NCI-H446 treated with DMSO at 0.1 percent for 48 hours (cell line): ENCODE measurements around the gene ORAI3.
A peak's percentile ranks its signal among the peaks of the same experiment; 100 is the strongest.

Experiments
- DNase-seq: peaks from one replicate; lab custom pipeline; 2025; lab: John Stamatoyannopoulos, UW

Gene ORAI3

GRCh38 chr16:30948667-30949649, at the start of gene ORAI3:
Gene ORAI3, plus strand, starts transcription at chr16:30949068. Its CDS starts 222 bp downstream, at chr16:30949290.
- DNase-seq, result no peak

- no peak for DNase-seq
These were observed 49.1 kb upstream of the ORAI3 start for GRCh38 chr16:30899794-30900193.

GRCh38 chr16:30900588-30900987, 48.3 kb upstream of the ORAI3 start:
- DNase-seq, result no peak

GRCh38 chr16:30901201-30902028, 47.5 kb upstream of the ORAI3 start:
- no peak for DNase-seq

- no peak for DNase-seq
These were observed 46.6 kb upstream of the ORAI3 start for GRCh38 chr16:30902029-30902972.

GRCh38 chr16:30903002-30903401, 45.9 kb upstream of the ORAI3 start:
- DNase-seq, result no peak

GRCh38 chr16:30903596-30903995, 45.3 kb upstream of the ORAI3 start:
- no peak for DNase-seq

- DNase-seq, result no peak
These were observed 44.6 kb upstream of the ORAI3 start for GRCh38 chr16:30904114-30904780.

GRCh38 chr16:30907064-30907463, 41.8 kb upstream of the ORAI3 start:
- no peak for DNase-seq

GRCh38 chr16:30910427-30911029, 38.3 kb upstream of the ORAI3 start:
- no peak for DNase-seq

GRCh38 chr16:30912794-30913412, 36.0 kb upstream of the ORAI3 start:
- no peak for DNase-seq

GRCh38 chr16:30914830-30915229, 34.0 kb upstream of the ORAI3 start:
- no peak for DNase-seq

GRCh38 chr16:30918614-30919013, 30.3 kb upstream of the ORAI3 start:
- DNase-seq, result no peak

GRCh38 chr16:30920891-30921290, 28.0 kb upstream of the ORAI3 start:
- DNase-seq, result no peak

GRCh38 chr16:30921459-30921747, 27.5 kb upstream of the ORAI3 start:
- no peak for DNase-seq

- DNase-seq, result peak; percentile 82
These were observed 27.0 kb upstream of the ORAI3 start for GRCh38 chr16:30921748-30922419.

GRCh38 chr16:30922420-30922959, 26.4 kb upstream of the ORAI3 start:
- DNase-seq, result peak; percentile 99

GRCh38 chr16:30922960-30923535, 25.8 kb upstream of the ORAI3 start:
- DNase-seq, result peak; percentile 98

- DNase-seq, result no peak
These were observed 25.3 kb upstream of the ORAI3 start, which contains the start of gene FBXL19 for GRCh38 chr16:30923554-30924075. Gene FBXL19, plus strand, starts transcription at chr16:30923572. Its CDS starts 2,183 bp downstream, at chr16:30925755.
